Thymus (tissue), 11 donors: ENCODE measurements around the gene GABRA5. TPM values are rescaled to one million over a fixed set of nuclear protein-coding genes. Genes with fewer than 3 reads are reported as not detected.
A peak's percentile ranks its signal among the peaks of the same experiment; 100 is the strongest.

Experiments used
- DNase-seq, 9 donors: peaks; one replicate each; pipeline ENCODE4 v3.0.0-alpha.2; 2013; ENCODE audit warnings: low spot score in 9 of 9, low read depth in 6 of 9, missing footprints in 1 of 9
- H3K27ac ChIP-seq, 2 donors: one replicate each; pipeline ENCODE4 v1.5.1; 2013; ENCODE audit warnings: control low read depth in 1 of 2, low read depth in 1 of 2, low read length in 1 of 2, mild to moderate bottlenecking in 1 of 2, moderate library complexity in 1 of 2
- H3K27me3 ChIP-seq, 2 donors: one replicate each; pipeline ENCODE4 v1.5.1; 2013; ENCODE audit warnings: low read length in 1 of 2; ENCODE audit not compliant: control insufficient read depth in 2 of 2, insufficient read depth in 1 of 2
- H3K36me3 ChIP-seq, 2 donors: one replicate each; pipeline ENCODE4 v1.5.1; 2013; ENCODE audit warnings: low read length in 1 of 2, mild to moderate bottlenecking in 1 of 2, moderate library complexity in 1 of 2; ENCODE audit not compliant: control insufficient read depth in 2 of 2, insufficient read depth in 2 of 2
- H3K4me1 ChIP-seq, 2 donors: one replicate each; pipeline ENCODE4 v1.5.1; 2013; ENCODE audit warnings: low read length in 2 of 2; ENCODE audit not compliant: control insufficient read depth in 2 of 2, insufficient read depth in 2 of 2
- H3K4me3 ChIP-seq, 2 donors: one replicate each; pipeline ENCODE4 v1.5.1; 2013; ENCODE audit warnings: low read length in 2 of 2, control low read depth in 1 of 2, mild to moderate bottlenecking in 1 of 2
- H3K9me3 ChIP-seq, 2 donors: one replicate each; pipeline ENCODE4 v1.5.1; 2013; ENCODE audit warnings: low read length in 1 of 2, mild to moderate bottlenecking in 1 of 2; ENCODE audit not compliant: control insufficient read depth in 2 of 2, insufficient read depth in 1 of 2
- WGBS: extraction: QIAGEN DNeasy Blood & Tissue Kit; methylation state at CpG from one replicate; pipeline ENCODE4 v1.1.7; 2013; 5-methylcytosine and 5-hydroxymethylcytosine counted together
- polyA plus RNA-seq: library from polyadenylated mRNA; stranded (reverse); fragments of 200-250 nt; gene quantifications from one replicate; pipeline ENCODE4 v1.2.3, GENCODE V29; 2013
- total RNA-seq: library from RNA; stranded (reverse); fragments of 120-200 nt; gene quantifications from one replicate; pipeline ENCODE4 v1.2.4, GENCODE V29; 2013
- donor health status: healthy.

Gene GABRA5
- total and polyA plus RNA-seq, 2 donors = 18.9 to 26.1 TPM

- Histone ChIP-seq H3K36me3 (no peaks in the 10 kb centered on the region), H3K4me1 (no peaks in the 10 kb centered on the region), H3K27ac (no peak overlapping the region), H3K4me3 (no peak overlapping the region), H3K9me3 (no peaks in the 10 kb centered on the region), H3K27me3 (peaks cover 8 to 15% of the 10 kb centered on the region in 2 donors)
- no peak for DNase-seq
- WGBS = 67% methylated on average over 7 of the region's 7 CpGs
Observed at GRCh38 chr15:26872206-26872605, 5.3 kb downstream of the GABRA5 start.

- H3K27ac ChIP-seq = no peak overlapping the region
- peaks cover 0 to 1% of the 10 kb centered on the region in 2 donors for H3K27me3 ChIP-seq
- no peak for DNase-seq
- WGBS = 83% methylated on average over 8 of the region's 8 CpGs
- H3K4me3 ChIP-seq = no peak overlapping the region
- no peaks in the 10 kb centered on the region for H3K9me3 ChIP-seq
- H3K4me1 ChIP-seq = no peaks in the 10 kb centered on the region
- H3K36me3 ChIP-seq = no peaks in the 10 kb centered on the region
Observed at GRCh38 chr15:26873846-26874245, 7.0 kb downstream of the GABRA5 start.

GRCh38 chr15:26874774-26875475 is 8.1 kb downstream of the GABRA5 start:
- no peaks in the 10 kb centered on the region for H3K36me3 ChIP-seq
- H3K27me3 ChIP-seq = no peaks in the 10 kb centered on the region
- 88% methylated on average over 6 of the region's 6 CpGs for WGBS
- no peak for DNase-seq
- H3K4me1 ChIP-seq = no peaks in the 10 kb centered on the region
- H3K4me3 ChIP-seq = no peak overlapping the region
- no peak overlapping the region for H3K27ac ChIP-seq
- H3K9me3 ChIP-seq = no peaks in the 10 kb centered on the region

GRCh38 chr15:26875476-26875850 is 8.6 kb downstream of the GABRA5 start:
- H3K4me3 ChIP-seq = no peak overlapping the region
- no peaks in the 10 kb centered on the region for H3K36me3 ChIP-seq
- no peak overlapping the region for H3K27ac ChIP-seq
- H3K4me1 ChIP-seq = no peaks in the 10 kb centered on the region
- no peaks in the 10 kb centered on the region for H3K9me3 ChIP-seq
- no peaks in the 10 kb centered on the region for H3K27me3 ChIP-seq
- 74% methylated on average over 8 of the region's 8 CpGs for WGBS
- DNase-seq = no peak

- DNase-seq = no peak
- Histone ChIP-seq H3K27ac (no peak overlapping the region), H3K4me3 (no peak overlapping the region), H3K4me1 (no peaks in the 10 kb centered on the region), H3K36me3 (no peaks in the 10 kb centered on the region), H3K9me3 (no peaks in the 10 kb centered on the region), H3K27me3 (no peaks in the 10 kb centered on the region)
- WGBS = 55% methylated on average over 10 of the region's 10 CpGs
Observed at GRCh38 chr15:26877831-26878230, 11.0 kb downstream of the GABRA5 start.

- Histone ChIP-seq H3K4me3 (no peak overlapping the region), H3K36me3 (no peaks in the 10 kb centered on the region), H3K4me1 (no peaks in the 10 kb centered on the region), H3K9me3 (no peaks in the 10 kb centered on the region), H3K27me3 (no peaks in the 10 kb centered on the region), H3K27ac (peak overlapping the region in 1 of 2 donors; percentile 26)
- WGBS = 86% methylated on average over 2 of the region's 2 CpGs
- no peak for DNase-seq
Observed at GRCh38 chr15:26879706-26880105, 12.8 kb downstream of the GABRA5 start.

- Histone ChIP-seq H3K36me3 (no peaks in the 10 kb centered on the region), H3K4me3 (no peak overlapping the region), H3K4me1 (no peaks in the 10 kb centered on the region), H3K27ac (no peak overlapping the region), H3K27me3 (no peaks in the 10 kb centered on the region), H3K9me3 (no peaks in the 10 kb centered on the region)
- 88% methylated on average over 9 of the region's 9 CpGs for WGBS
- no peak for DNase-seq
Observed at GRCh38 chr15:26882112-26882511, 15.2 kb downstream of the GABRA5 start.

GRCh38 chr15:26882616-26883365 is 15.9 kb downstream of the GABRA5 start:
- 95% methylated on average over 35 of the region's 35 CpGs for WGBS
- Histone ChIP-seq H3K27me3 (no peaks in the 10 kb centered on the region), H3K36me3 (no peaks in the 10 kb centered on the region), H3K27ac (no peak overlapping the region), H3K4me1 (no peaks in the 10 kb centered on the region), H3K4me3 (no peak overlapping the region), H3K9me3 (no peaks in the 10 kb centered on the region)
- DNase-seq = no peak

- DNase-seq = no peak
- WGBS = 95% methylated on average over 32 of the region's 32 CpGs
- H3K4me3 ChIP-seq = no peak overlapping the region
Observed at GRCh38 chr15:26883466-26883865, 16.6 kb downstream of the GABRA5 start.

More at GRCh38 chr15:26883466-26883865, 16.6 kb downstream of the GABRA5 start:
- H3K9me3 ChIP-seq = no peaks in the 10 kb centered on the region
- no peak overlapping the region for H3K27ac ChIP-seq
- no peaks in the 10 kb centered on the region for H3K27me3 ChIP-seq
- no peaks in the 10 kb centered on the region for H3K4me1 ChIP-seq
- no peaks in the 10 kb centered on the region for H3K36me3 ChIP-seq
